A549 (cell line): ENCODE results near the gene AMIGO1. TPM values are rescaled to one million over a fixed set of nuclear protein-coding genes. Genes with fewer than 3 reads are reported as not detected.

Experiments
- ATAC-seq, 2 experiments: fragments of 200-7000 bp in 1 of 2; fragments of >200 bp in 1 of 2; cut with Nextera tagmentation in 1 of 2; cut with Tn5 transposase in 1 of 2; 3 replicates each; pipeline versions ENCODE4 v1.8.0 to v1.9.1; 2018 to 2020; ENCODE audit warnings: mild to moderate bottlenecking in 1 of 2, moderate library complexity in 1 of 2
- CTCF ChIA-PET: fragments of 300-600 bp; sonication (Branson Sonifier 250); formaldehyde crosslinking; extraction: SDS; loops from one replicate; lab custom pipeline; 2021; ENCODE audit warnings: antibody characterized with exemption, inconsistent platforms; lab: Yijun Ruan, JAX
- POLR2A ChIA-PET: fragments of 350-600 bp; formaldehyde crosslinking; extraction: SDS; loops from one replicate; lab custom pipeline; 2021; ENCODE audit warnings: antibody characterized with exemption, inconsistent platforms; lab: Yijun Ruan, JAX
- DNase-seq, 2 experiments: peaks; one replicate each; pipeline versions ENCODE4 v3.0.0 to v3.0.0-alpha.2; 2011 to 2016; ENCODE audit warnings: low read depth in 1 of 2, low spot score in 1 of 2
- FAIRE-seq: peaks from 2 replicates; lab custom pipeline; 2011; peaks lifted over from hg19 to GRCh38; lab: Jason Lieb, UNC
- H3K27ac ChIP-seq, 2 experiments: fragments of >200 bp; sonication (Bioruptor Twin); formaldehyde crosslinking; 3 replicates each; pipeline ENCODE4 v1.5.1; 2016 to 2017
- H3K4me1 ChIP-seq: fragments of >200 bp; sonication (Bioruptor Twin); formaldehyde crosslinking; 3 replicates; pipeline ENCODE4 v1.6.1; 2016
- H3K4me2 ChIP-seq: fragments of >200 bp; sonication (Bioruptor Twin); formaldehyde crosslinking; 3 replicates; pipeline ENCODE4 v1.6.1; 2016
- H3K4me3 ChIP-seq: fragments of >200 bp; sonication (Bioruptor Twin); formaldehyde crosslinking; 3 replicates; pipeline ENCODE4 v1.5.1; 2016
- H3K9me3 ChIP-seq: fragments of >200 bp; sonication (Bioruptor Twin); formaldehyde crosslinking; 3 replicates; pipeline ENCODE4 v1.6.1; 2016
- BHLHE40 ChIP-seq: IDR thresholded peaks from 2 replicates; pipeline ENCODE4 v1.6.1; 2012; ENCODE audit warnings: low read depth, low read length, inconsistent platforms
- CBX2 ChIP-seq: fragments of 200-600 bp; sonication (generic); IDR thresholded peaks from 2 replicates; pipeline ENCODE4 v1.6.1; 2016; ENCODE audit warnings: low read depth, mild to moderate bottlenecking, borderline replicate concordance
- EHMT2 ChIP-seq: fragments of 200-600 bp; sonication (generic); IDR thresholded peaks from 2 replicates; pipeline ENCODE4 v1.6.1; 2016; ENCODE audit warnings: antibody characterized with exemption, low read depth, mild to moderate bottlenecking, moderate library complexity
- HOXA7 ChIP-seq: fragments of 250-450 bp; sonication (Bioruptor Pico); IDR thresholded peaks from 2 replicates; pipeline ENCODE4 v1.5.0; 2020; ENCODE audit warnings: mild to moderate bottlenecking, moderate library complexity
- JUN ChIP-seq, 2 experiments: fragments of >200 bp; sonication (Bioruptor Twin); formaldehyde crosslinking; IDR thresholded peaks; 2 replicates in 1 of 2; 3 replicates in 1 of 2; pipeline ENCODE4 v1.6.1; 2016 to 2017
- KDM1A ChIP-seq: fragments of 200-600 bp; sonication (generic); IDR thresholded peaks from 2 replicates; pipeline ENCODE4 v1.6.1; 2016; ENCODE audit warnings: low read depth, mild to moderate bottlenecking
- MAFK ChIP-seq: fragments of 450-650 bp; IDR thresholded peaks from 2 replicates; pipeline ENCODE4 v1.6.1; 2014; ENCODE audit not compliant: partially characterized antibody
- MAZ ChIP-seq: fragments of 150-350 bp; IDR thresholded peaks from 2 replicates; pipeline ENCODE4 v1.6.1; 2014; ENCODE audit warnings: antibody characterized with exemption, low read depth, low read length, borderline replicate concordance
- RAD21 ChIP-seq, 2 experiments: fragments of >200 bp in 1 of 2; sonication (Bioruptor Twin) in 1 of 2; formaldehyde crosslinking in 1 of 2; IDR thresholded peaks in 1 of 2; conservative IDR thresholded peaks in 1 of 2; 2 replicates in 1 of 2; 3 replicates in 1 of 2; pipeline ENCODE4 v1.6.1; 2012 to 2018; ENCODE audit warnings: inconsistent platforms in 1 of 2
- RARB ChIP-seq: fragments of 250-450 bp; sonication (Bioruptor Pico); IDR thresholded peaks from 2 replicates; pipeline ENCODE4 v1.8.0; 2021; ENCODE audit warnings: mild to moderate bottlenecking, moderate library complexity
- RCOR1 ChIP-seq: fragments of 150-350 bp; IDR thresholded peaks from 2 replicates; pipeline ENCODE4 v1.6.1; 2014; ENCODE audit warnings: antibody characterized with exemption, low read length, low read depth
- TP53 ChIP-seq: fragments of 250-450 bp; sonication (Bioruptor Pico); IDR thresholded peaks from 2 replicates; pipeline ENCODE4 v1.5.0; 2021; ENCODE audit warnings: mild to moderate bottlenecking, moderate library complexity
- WGBS: methylation state at CpG from one replicate; pipeline ENCODE4 v1.1.6; 2017; ENCODE audit errors: missing lambda C conversion rate; 5-methylcytosine and 5-hydroxymethylcytosine counted together
- polyA minus RNA-seq: library from RNA; depleted of rRNA, polyadenylated mRNA; stranded (reverse); fragments of >200 nt; gene quantifications from 2 replicates; pipeline ENCODE4 v1.2.3, GENCODE V29; 2011; rRNA and poly(A)+ RNA removed
- polyA plus RNA-seq, 4 experiments: library from polyadenylated mRNA; depleted of rRNA in 3 of 4; stranded (reverse); fragments of >200 nt; fragmentation: RNase III in 1 of 4; extraction: RNeasy Plus Mini Kit Qiagen cat#74134 plus additional on column Dnase treatment in 1 of 4; gene quantifications; 2 replicates in 3 of 4; 3 replicates in 1 of 4; pipeline ENCODE4 v1.2.3, GENCODE V29; 2011 to 2017
- TF ChIP-seq, protein P1 (sequence below): IDR thresholded peaks from 2 replicates; pipeline ENCODE4 v1.6.1; 2012
- TF ChIP-seq, protein P2 (sequence below): IDR thresholded peaks from 2 replicates; pipeline ENCODE4 v1.6.1; 2012; ENCODE audit warnings: low read depth, borderline replicate concordance
- TF ChIP-seq, protein P3 (sequence below): fragments of 200-600 bp; sonication (generic); IDR thresholded peaks from 2 replicates; pipeline ENCODE4 v1.6.1; 2016; ENCODE audit warnings: antibody characterized with exemption, mild to moderate bottlenecking, moderate library complexity
- TF ChIP-seq, protein P4 (sequence below): IDR thresholded peaks from 2 replicates; pipeline ENCODE4 v1.6.1; 2012
- TF ChIP-seq, protein P5 (sequence below): fragments of 150-350 bp; IDR thresholded peaks from 2 replicates; pipeline ENCODE4 v1.6.1; 2014; ENCODE audit warnings: low read depth, mild to moderate bottlenecking, low read length
- TF ChIP-seq, protein P6 (sequence below): fragments of >200 bp; sonication (Bioruptor Twin); formaldehyde crosslinking; IDR thresholded peaks from 3 replicates; pipeline ENCODE4 v1.5.1; 2016

The AMIGO1 gene, protein sequence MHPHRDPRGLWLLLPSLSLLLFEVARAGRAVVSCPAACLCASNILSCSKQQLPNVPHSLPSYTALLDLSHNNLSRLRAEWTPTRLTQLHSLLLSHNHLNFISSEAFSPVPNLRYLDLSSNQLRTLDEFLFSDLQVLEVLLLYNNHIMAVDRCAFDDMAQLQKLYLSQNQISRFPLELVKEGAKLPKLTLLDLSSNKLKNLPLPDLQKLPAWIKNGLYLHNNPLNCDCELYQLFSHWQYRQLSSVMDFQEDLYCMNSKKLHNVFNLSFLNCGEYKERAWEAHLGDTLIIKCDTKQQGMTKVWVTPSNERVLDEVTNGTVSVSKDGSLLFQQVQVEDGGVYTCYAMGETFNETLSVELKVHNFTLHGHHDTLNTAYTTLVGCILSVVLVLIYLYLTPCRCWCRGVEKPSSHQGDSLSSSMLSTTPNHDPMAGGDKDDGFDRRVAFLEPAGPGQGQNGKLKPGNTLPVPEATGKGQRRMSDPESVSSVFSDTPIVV
- 0.43 and 0.85 TPM in 2 replicates for polyA plus RNA-seq (2011; rRNA removed)
- 0.32 and 0.56 TPM in 2 replicates for polyA plus RNA-seq (2012; cell fraction: cytosol; rRNA removed)
- polyA plus RNA-seq (2012; cell fraction: nucleus; rRNA removed): 0.36 and 0.37 TPM in 2 replicates
- 1.1 to 1.3 TPM (median 1.2 TPM) in 3 replicates for polyA plus RNA-seq (2017; fragmentation: RNase III; extraction: RNeasy Plus Mini Kit Qiagen cat#74134 plus additional on column Dnase treatment)
- 0.49 and 1.1 TPM in 2 replicates for polyA minus RNA-seq

DNA sequence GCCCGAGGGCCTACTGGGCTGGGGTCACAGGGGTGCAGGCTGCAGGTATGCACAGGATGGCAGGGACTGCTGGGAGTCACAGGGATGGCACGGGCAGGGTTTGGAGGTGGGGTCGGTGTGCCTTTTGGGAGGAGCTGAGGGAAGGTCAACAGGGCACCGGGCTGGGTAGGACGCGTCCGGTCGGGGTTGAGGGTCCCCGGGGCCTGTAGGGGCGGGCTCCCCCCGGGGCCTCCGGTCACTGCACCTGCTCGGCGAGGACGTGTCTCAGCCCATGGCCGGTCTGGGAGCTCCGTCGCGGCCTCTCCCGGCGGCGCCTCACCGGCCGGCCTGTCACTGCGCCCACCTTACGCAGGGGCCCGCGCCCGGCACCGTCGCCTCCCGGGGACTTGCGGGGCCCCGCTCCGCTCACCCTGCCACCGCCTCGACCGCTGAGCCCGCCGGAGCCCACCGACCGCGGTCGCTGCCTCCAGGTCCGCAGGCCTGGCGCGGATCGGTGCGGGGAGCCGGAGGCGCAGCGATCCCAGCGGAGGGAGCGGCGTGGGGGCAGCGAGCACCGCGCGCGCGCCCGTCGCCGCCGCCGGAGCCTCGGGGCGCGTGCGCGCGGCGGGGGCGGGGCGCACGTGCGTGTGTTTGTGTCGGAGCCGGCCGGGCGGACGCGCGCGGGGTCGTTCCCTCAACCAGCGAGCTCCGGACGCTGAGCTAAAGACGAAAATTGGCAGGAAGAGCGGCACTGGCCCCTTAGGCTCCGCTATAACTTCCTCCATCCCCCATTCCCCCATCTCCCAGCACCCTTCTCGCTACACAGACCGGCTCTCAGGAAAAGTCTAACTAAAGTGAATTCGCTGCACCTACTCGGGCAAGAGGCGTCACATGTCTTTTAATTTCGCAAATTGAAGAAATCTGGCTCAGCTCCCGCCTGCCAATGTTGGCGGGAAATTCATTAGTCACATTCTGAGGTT lies at the start of gene AMIGO1:
Gene AMIGO1, minus strand, starts transcription at position 552 of the 959 bp plus-strand sequence. CDS start 815 bp downstream, outside the sequence.
- Histone ChIP-seq H3K4me2 (peak within 1 kb of the TSS; percentile 99), H3K4me1 (peaks cover 4% of the 10 kb centered on the region; the same call in 1 of the 3 replicates), H3K27ac (peak within 1 kb of the TSS; percentile 68 to 93), H3K4me3 (peak within 1 kb of the TSS; percentile 63), H3K9me3 (no peaks in the 10 kb centered on the region)
- ChIA-PET POLR2A (interaction anchor here (0.7 kb wide), 1 partner anchor 20 kb away, joined by 3 read pairs; no protein-coding TSS in a partner anchor), CTCF (interaction anchor here (0.6 to 16.9 kb wide), 5 partner anchors 10 to 58 kb away, joined by 3 to 232 read pairs (median 22); partner anchors contain the start of gene CYB561D1)
- 0% methylated on average over 14 of the region's 100 CpGs for WGBS
- TF ChIP-seq BHLHE40: no peak
- TF ChIP-seq, protein P1, sequence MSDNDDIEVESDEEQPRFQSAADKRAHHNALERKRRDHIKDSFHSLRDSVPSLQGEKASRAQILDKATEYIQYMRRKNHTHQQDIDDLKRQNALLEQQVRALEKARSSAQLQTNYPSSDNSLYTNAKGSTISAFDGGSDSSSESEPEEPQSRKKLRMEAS: peak; percentile 74
- TF ChIP-seq, protein P2, sequence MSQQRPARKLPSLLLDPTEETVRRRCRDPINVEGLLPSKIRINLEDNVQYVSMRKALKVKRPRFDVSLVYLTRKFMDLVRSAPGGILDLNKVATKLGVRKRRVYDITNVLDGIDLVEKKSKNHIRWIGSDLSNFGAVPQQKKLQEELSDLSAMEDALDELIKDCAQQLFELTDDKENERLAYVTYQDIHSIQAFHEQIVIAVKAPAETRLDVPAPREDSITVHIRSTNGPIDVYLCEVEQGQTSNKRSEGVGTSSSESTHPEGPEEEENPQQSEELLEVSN: peak; percentile 50; the same call in 1 of the 2 replicates
- DNase-seq: peak; percentile 9 to 35
- peak; percentile 67 for ATAC-seq
- no peak for FAIRE-seq

DNA sequence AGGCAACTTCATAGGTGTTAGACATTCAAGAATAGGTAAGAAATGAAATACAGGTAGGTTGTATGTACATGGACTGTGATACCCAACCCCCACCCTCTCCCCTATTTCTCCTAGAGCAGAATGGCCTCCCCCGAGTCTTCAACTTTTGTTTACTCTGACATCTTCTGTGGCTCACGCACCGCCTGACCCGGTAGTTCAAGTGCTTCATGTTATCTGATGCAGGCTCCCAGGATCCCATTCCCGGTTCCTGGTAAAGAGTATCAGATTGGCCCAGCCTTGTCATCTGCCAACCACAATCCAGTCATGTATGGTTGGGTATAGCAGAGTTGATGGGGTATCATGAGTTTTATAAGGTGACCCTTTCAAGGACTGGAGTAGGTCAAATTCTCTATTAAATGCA lies 48.0 kb upstream of the AMIGO1 start:
- no peak overlapping the region for H3K4me3 ChIP-seq
- CTCF ChIA-PET: interaction anchor here (2.5 kb wide), 1 partner anchor 83 kb away, joined by 9 read pairs; no protein-coding TSS in a partner anchor
- FAIRE-seq: no peak
- H3K4me2 ChIP-seq: no peak overlapping the region
- no peak overlapping the region for H3K27ac ChIP-seq
- 94% methylated on average over 5 of the region's 5 CpGs for WGBS
- POLR2A ChIA-PET: interaction anchor here (0.9 kb wide), 1 partner anchor 9 kb away, joined by 3 read pairs; the partner anchor contains the start of gene GNAI3
- DNase-seq: no peak
- no peak for TF ChIP-seq BHLHE40
- TF ChIP-seq TP53 (CRISPR knock-in tag): no peak
- TF ChIP-seq, protein P3, sequence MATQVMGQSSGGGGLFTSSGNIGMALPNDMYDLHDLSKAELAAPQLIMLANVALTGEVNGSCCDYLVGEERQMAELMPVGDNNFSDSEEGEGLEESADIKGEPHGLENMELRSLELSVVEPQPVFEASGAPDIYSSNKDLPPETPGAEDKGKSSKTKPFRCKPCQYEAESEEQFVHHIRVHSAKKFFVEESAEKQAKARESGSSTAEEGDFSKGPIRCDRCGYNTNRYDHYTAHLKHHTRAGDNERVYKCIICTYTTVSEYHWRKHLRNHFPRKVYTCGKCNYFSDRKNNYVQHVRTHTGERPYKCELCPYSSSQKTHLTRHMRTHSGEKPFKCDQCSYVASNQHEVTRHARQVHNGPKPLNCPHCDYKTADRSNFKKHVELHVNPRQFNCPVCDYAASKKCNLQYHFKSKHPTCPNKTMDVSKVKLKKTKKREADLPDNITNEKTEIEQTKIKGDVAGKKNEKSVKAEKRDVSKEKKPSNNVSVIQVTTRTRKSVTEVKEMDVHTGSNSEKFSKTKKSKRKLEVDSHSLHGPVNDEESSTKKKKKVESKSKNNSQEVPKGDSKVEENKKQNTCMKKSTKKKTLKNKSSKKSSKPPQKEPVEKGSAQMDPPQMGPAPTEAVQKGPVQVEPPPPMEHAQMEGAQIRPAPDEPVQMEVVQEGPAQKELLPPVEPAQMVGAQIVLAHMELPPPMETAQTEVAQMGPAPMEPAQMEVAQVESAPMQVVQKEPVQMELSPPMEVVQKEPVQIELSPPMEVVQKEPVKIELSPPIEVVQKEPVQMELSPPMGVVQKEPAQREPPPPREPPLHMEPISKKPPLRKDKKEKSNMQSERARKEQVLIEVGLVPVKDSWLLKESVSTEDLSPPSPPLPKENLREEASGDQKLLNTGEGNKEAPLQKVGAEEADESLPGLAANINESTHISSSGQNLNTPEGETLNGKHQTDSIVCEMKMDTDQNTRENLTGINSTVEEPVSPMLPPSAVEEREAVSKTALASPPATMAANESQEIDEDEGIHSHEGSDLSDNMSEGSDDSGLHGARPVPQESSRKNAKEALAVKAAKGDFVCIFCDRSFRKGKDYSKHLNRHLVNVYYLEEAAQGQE: no peak
- TF ChIP-seq KDM1A: no peak
- no peak for TF ChIP-seq HOXA7 (CRISPR knock-in tag)
- TF ChIP-seq, protein P4, sequence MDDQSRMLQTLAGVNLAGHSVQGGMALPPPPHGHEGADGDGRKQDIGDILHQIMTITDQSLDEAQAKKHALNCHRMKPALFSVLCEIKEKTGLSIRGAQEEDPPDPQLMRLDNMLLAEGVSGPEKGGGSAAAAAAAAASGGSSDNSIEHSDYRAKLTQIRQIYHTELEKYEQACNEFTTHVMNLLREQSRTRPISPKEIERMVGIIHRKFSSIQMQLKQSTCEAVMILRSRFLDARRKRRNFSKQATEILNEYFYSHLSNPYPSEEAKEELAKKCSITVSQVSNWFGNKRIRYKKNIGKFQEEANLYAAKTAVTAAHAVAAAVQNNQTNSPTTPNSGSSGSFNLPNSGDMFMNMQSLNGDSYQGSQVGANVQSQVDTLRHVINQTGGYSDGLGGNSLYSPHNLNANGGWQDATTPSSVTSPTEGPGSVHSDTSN: no peak
- TF ChIP-seq RARB (CRISPR knock-in tag): no peak
- no peak for TF ChIP-seq RAD21 (conservative IDR thresholded peaks at IDR 0.05 in 1 of 2, IDR thresholded peaks at IDR 0.05 in 1 of 2)
- TF ChIP-seq, protein P5, sequence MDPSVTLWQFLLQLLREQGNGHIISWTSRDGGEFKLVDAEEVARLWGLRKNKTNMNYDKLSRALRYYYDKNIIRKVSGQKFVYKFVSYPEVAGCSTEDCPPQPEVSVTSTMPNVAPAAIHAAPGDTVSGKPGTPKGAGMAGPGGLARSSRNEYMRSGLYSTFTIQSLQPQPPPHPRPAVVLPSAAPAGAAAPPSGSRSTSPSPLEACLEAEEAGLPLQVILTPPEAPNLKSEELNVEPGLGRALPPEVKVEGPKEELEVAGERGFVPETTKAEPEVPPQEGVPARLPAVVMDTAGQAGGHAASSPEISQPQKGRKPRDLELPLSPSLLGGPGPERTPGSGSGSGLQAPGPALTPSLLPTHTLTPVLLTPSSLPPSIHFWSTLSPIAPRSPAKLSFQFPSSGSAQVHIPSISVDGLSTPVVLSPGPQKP: no peak
- no peak for TF ChIP-seq RCOR1
- no peak for TF ChIP-seq MAZ
- TF ChIP-seq, protein P6, sequence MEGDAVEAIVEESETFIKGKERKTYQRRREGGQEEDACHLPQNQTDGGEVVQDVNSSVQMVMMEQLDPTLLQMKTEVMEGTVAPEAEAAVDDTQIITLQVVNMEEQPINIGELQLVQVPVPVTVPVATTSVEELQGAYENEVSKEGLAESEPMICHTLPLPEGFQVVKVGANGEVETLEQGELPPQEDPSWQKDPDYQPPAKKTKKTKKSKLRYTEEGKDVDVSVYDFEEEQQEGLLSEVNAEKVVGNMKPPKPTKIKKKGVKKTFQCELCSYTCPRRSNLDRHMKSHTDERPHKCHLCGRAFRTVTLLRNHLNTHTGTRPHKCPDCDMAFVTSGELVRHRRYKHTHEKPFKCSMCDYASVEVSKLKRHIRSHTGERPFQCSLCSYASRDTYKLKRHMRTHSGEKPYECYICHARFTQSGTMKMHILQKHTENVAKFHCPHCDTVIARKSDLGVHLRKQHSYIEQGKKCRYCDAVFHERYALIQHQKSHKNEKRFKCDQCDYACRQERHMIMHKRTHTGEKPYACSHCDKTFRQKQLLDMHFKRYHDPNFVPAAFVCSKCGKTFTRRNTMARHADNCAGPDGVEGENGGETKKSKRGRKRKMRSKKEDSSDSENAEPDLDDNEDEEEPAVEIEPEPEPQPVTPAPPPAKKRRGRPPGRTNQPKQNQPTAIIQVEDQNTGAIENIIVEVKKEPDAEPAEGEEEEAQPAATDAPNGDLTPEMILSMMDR: no peak
- TF ChIP-seq MAFK: no peak
- TF ChIP-seq CBX2: no peak
- no peak for TF ChIP-seq JUN (IDR thresholded peaks at IDR 0.05)
- no peak for TF ChIP-seq EHMT2
- peaks cover 28% of the 10 kb centered on the region for H3K4me1 ChIP-seq
- ATAC-seq: no peak
- no peaks in the 10 kb centered on the region for H3K9me3 ChIP-seq
